NCI-H82 (cell line): ENCODE data around the gene RSBN1L.

Experiments used
- DNase-seq: peaks from one replicate; lab custom pipeline; 2025; lab: John Stamatoyannopoulos, UW

Gene RSBN1L

DNA sequence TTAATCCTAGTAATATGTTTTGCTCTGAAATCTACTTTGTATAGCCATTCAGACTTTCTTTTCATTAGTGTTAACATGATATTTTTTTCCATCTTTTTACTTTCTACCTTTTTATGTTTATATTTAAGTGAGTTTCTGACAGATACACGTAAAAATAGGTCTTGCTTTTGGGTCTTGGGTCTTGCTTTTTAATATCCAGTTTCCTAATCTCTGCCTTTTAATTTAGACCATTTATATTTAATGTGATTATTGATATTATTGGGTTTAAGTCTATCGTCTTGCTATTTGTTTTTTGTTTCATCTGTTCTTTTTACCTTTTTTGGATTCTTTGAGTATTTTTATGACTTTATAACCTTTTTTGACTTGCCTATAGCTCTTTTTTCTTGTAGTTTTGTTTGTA is 110.2 kb downstream of the RSBN1L start:
- no peak for DNase-seq

DNA sequence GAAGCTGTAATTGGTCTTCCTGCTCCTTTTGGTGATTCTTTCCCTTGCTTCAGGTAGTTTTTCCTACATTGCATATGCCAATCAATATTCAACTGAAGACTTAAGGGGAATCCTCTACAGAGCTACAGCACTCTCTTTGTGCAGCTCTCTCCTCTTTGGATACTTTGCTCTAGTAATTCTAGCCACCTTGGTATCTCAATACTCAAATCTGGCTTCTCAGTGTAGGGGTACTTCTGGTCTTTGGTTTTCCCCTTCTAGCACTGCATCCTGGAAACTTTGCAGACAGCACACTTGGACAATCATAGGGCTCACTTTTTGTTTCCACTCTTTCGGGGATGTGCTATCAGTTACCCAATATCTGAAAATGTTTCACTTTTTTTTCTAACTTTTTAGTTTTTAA is 112.3 kb downstream of the RSBN1L start:
- no peak for DNase-seq

DNA sequence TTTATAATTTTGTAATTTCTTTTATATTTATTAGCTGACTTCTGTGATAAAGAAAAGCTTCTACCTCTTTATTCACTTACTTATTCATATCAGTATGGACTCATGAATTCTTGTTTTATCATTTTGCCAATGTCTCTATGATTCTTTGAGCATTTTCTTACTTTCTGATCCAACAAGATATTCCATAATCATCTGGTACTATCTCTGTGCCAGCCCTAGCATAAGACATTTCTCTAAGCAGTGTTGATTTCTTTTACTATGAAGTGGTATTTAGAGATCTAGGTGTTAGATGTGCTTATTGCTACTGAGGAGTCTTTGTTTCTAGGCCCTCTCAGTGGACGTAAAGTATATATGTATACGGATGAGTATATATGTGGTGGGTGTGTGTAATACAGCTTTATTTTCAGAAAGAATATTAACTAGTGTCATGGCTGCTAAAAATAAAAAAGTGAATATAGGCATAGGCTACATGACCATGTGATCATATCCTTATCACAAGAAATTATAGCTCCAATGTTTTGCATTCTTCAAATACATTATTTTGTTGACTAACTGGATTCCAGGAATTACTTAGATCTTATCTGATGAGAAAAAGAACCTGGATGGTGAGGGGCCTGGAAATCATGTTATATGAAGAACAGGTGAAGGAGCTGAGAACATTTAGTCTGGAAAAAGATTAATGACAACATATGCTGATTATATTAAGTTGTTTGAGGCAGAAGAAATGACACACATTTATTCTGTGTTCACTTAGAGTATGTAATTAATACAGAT is 115.4 kb downstream of the RSBN1L start:
- DNase-seq, result no peak

DNA sequence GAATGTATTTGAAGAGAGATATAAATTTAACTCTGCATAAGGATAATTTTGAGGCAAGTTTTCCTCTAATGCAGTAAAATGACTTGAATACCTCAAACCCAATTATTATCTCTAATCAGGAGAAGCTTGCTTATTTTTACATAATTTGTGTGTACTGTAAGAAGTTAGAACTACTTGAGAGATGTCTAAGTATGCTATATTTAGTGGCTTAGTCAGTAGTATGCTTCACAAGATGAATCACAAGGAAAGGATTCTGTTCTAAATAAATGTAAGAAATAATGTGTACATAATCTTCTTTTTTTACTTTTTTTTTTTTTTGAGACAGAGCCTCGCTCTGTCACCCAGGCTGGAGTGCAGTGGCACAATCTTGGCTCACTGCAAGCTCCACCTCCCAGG is 116.0 kb downstream of the RSBN1L start:
- no peak for DNase-seq

DNA sequence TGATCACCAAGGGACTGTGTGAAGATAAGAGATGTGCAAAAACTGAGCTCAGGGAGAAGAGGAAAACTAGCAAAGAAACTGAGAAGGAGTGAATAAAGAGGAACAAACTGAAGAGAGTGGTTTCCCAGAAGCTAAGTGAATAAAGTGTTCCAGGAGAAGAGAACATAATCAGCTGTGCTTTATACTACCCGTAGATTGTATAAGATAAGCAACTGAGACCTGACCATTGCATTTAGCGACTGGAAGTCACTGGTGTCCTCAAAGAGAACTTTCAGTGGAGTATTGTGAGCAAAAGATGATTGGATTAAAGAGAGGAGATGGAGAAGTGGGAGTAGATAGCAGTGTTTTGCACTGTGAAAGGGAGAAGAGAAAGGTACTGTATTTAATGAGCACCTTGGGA is 116.9 kb downstream of the RSBN1L start:
- DNase-seq, result peak; percentile 30

DNA sequence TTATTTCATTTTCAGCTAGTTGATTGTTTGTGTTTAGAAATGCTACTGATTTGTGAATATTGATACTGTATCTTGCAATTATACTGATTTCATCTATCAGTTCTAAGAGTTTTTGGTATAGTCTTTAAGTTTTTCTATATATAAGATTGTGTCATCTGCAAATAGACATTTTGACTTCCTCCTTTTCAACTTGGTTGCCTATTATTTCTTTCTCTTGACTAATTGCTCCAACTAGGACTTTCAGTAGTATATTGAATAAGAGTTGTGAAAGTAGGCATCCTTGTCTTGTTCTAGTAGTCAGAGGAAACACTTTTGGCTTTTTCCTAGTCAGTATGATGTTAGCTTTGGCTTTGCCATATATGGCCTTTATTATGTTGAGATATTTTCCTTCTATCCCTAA is 122.8 kb downstream of the RSBN1L start:
- DNase-seq, result no peak

DNA sequence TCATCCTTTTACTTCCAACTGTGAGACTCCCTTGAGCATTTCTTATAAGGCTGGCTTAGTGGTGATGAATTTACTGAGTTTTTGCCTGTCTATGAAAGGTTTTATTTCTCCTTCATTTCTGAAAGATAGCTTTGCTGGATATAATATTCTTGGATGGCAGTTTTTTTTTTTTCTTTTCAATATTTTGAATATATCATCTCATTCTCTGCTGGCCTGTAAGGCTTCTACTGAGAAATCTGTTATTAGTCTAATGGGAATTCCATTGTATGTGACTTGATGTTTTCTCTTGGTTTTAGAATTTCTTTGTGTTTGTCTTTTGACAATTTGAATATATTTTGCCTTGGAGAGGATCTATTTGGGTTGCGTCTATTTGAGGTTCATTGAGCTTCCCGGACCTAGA is 124.7 kb downstream of the RSBN1L start:
- DNase-seq, result no peak

DNA sequence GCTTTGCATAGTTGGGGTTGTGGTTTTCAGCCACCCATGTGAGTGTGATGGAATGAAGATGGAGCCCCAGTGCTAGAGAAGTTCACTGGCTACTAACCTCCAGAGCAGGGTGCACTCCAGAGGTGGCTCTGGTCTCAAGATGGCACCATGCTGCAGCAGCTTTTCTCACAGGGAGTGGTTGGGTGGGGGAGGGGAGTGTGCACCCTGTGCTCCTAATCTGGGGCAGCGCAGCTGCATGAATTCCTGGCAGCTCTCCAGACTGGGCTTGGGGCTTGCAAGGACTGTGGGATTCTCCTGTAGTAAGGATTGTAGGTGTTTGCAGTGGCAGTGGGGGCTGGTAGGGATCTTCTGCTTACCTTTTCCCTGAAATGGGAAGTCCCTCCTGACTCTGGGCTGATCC is 126.0 kb downstream of the RSBN1L start:
- peak; percentile 34 for DNase-seq

DNA sequence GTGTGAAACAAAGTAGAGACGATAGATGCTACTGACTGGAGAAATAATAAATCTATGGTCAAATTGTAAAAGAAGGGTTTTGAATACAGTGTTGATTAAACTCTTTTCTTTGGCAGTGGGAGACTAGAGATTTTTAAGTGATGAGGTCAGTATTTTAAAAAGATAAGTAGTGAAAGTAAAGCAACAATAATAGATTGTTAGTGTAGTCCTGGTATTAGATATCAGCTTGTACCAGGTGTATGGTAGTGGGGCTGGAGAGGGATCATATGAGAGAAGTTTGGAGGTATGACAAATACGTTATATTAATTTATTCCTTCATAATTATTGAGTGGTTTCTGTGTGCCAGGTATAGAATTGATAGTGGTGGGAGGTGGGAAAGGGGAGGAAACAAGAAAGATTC is 127.5 kb downstream of the RSBN1L start:
- DNase-seq, result no peak

DNA sequence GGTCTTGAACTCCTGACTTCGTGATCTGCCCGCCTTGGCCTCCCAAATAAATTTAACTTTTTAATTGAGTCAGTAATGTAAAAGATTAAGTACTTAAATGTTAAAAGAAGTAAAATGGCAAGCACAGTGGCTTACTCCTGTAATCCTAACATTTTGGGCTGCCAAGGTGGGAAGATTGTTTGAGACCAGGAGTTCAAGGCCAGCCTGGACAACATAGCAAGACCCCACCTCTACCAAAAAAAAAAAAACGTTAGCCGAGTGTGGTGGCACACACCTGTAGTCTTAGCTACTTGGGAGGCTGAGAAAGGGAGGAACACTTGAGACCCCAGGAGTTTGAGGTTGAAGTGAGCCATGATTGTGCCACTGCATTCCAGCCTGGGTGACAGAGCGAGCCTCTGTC is 128.4 kb downstream of the RSBN1L start:
- DNase-seq, result no peak

DNA sequence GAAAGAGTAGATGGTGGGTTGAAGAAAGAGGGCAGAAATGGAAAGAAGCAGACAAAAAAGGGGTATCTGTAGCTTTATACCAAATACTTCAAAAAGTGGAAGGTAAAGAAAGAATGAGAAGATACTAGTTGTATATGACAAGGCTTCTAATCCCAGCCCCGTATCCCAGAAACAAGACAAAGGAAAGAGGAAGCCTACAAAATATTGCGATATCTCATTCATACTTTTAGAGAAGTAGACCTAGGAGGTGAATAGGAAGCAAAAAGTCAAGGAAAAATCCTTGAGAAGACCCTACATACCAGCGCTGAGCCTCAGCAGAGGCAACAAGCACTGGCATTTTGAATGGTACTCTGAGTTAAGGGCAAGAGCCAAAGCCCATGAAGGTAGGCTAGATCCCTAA is 128.9 kb downstream of the RSBN1L start:
- DNase-seq, result no peak

DNA sequence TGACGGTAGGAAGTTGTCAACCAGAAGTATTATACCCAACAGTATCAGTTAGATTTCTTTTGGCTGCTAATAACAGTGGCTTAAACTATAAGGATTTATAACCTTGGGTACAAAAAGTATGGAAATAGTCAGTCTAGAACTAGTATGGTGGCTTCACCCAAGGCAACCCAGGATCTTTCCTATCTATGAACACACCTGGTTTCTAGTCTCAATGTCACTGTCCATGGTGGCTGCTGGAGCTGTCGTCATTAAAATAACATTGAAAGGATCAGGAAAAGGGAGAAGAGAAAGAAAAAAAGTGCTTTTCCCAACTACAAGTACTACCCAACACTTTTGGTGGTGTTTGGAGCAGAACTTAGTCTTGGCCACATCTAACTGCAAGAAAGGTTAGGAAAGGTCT is 130.0 kb downstream of the RSBN1L start:
- DNase-seq, result no peak

DNA sequence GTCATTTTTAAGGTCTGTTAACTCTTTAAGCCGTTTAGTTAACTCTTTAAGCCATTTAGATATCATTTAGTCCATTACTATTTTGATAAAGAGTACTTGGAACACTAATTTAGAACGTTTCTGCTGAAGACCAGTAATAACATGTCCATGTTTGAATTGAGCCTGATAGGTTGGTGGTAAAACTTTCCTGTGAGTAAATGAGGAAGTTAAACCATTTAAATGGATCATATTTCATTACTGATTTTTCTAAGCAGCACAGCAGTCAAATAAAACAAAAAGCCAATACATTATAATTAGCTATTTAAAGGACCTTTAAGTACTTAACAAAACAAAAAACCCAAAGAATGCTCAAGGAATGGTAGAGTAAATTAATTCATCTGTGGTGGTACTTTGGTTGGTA is 131.7 kb downstream of the RSBN1L start:
- DNase-seq, result peak; percentile 10

DNA sequence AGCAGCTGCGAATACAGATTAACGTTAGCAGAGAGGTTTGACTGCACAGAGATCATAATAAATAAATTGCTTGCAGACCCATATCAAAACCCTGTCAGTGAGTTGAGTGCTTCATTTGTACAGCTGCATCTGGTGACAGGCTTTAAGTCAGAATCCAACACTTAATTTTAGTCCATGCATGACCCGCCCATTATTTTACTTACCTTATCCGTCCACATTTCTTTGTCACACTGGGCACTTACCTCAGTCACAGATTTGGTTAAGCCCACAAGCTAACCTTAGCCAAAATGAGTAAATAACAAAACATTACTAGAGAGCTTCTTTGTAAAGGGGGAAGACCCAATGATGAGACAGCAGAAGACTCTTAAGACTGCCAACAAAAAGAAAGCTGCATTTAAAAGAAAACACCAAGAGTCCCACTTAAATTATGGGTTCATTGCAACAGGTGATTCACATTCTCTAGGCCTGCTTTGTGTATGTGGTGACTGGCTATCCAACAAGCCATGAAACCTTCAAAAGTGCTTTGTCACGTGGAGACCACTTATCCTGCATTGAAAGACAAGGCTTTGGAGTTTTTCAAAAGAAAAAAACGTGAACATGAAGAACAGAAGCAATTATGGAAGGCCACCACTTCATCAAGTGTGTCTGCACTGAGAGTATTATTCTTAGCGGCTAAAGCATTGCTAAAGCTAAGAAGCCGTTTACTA is 134.5 kb downstream of the RSBN1L start:
- DNase-seq, result no peak

DNA sequence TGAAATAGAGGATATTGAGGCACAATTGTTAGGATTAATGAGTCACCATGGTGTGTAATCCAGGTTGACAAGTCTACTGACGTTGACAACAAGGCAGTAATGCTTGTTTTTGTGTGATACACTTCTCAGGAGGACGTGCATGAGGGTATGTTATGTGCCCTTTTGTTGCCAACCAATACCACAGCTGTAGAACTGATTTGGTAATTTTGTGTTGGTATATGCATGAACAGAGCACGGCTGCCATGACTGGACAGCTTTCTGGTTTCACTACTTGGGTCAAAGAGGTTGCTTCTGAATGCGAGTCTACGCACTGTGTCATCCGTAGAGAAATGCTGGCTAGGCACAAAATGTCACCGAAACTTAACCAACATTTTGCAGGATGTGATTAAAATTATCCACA is 135.2 kb downstream of the RSBN1L start:
- DNase-seq, result no peak

DNA sequence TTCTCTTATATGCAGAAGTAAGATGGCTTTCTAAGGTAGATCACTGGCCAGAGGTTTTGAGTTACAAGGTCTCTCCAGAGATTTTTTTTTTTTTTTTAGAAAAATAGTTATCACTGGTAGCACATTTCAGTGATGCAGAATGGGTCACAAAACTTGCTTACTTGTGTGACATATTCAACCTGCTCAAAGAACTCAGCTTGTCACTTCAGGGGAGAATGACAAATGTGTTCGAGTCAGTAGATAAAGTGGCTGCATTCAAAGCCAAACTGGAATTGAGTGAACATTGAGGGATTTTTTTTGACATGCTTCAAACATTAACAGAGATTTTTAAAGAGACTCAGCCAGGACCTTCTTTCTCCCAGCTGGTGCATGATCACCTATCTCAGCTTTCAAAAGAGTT is 135.7 kb downstream of the RSBN1L start:
- no peak for DNase-seq
